Activated CD8-positive, alpha-beta T cell treated with anti-CD3 and anti-CD28 coated beads, Interleukin-2, amount 10 ng/mL, durations not matched to agents 7 days and 5 days (primary cell): ENCODE measurements around the gene FSCB. TPM values are rescaled to one million over a fixed set of nuclear protein-coding genes. Genes with fewer than 3 reads are reported as not detected.
"Not testable (repeated sequence)": the region's sequence is repeated elsewhere in the genome, so short reads cannot be mapped to it uniquely, and the experiment has no call there.

Experiments used
- ATAC-seq: fragments of 150-1000 bp; cut with Tn5 transposase; one replicate; pipeline ENCODE4 v1.10.0; 2021; ENCODE audit warnings: moderate library complexity
- CTCF ChIA-PET: fragments of 350-600 bp; sonication (Branson Sonifier 250); formaldehyde crosslinking; loops from one replicate; lab custom pipeline; 2021; ENCODE audit warnings: antibody characterized with exemption; lab: Charles Lee
- POLR2A ChIA-PET: fragments of 350-600 bp; sonication (Branson Sonifier 250); formaldehyde crosslinking; loops from one replicate; lab custom pipeline; 2021; ENCODE audit warnings: antibody characterized with exemption; lab: Charles Lee
- DNase-seq: peaks from one replicate; pipeline ENCODE4 v3.0.0-alpha.2; 2020
- H3K27ac Mint-ChIP-seq: one replicate; pipeline ENCODE4 v1.8.0; 2021; ENCODE audit warnings: mild to moderate bottlenecking, mixed read lengths
- H3K27me3 Mint-ChIP-seq: one replicate; pipeline ENCODE4 v1.8.0; 2021; ENCODE audit warnings: low read depth, mixed read lengths
- H3K36me3 Mint-ChIP-seq: one replicate; pipeline ENCODE4 v1.8.0; 2021; ENCODE audit warnings: low read depth, mixed read lengths
- H3K4me1 Mint-ChIP-seq: one replicate; pipeline ENCODE4 v1.8.0; 2021; ENCODE audit warnings: low read depth, mixed read lengths
- H3K4me3 Mint-ChIP-seq: one replicate; pipeline ENCODE4 v1.8.0; 2021; ENCODE audit warnings: mild to moderate bottlenecking, mixed read lengths
- H3K9me3 Mint-ChIP-seq: one replicate; pipeline ENCODE4 v1.8.0; 2022; ENCODE audit warnings: mixed read lengths; ENCODE audit not compliant: insufficient read depth
- total RNA-seq, 2 experiments: library from RNA; stranded (reverse); gene quantifications; one replicate each; pipeline ENCODE4 v1.2.3, GENCODE V29; 2021

The FSCB gene, protein sequence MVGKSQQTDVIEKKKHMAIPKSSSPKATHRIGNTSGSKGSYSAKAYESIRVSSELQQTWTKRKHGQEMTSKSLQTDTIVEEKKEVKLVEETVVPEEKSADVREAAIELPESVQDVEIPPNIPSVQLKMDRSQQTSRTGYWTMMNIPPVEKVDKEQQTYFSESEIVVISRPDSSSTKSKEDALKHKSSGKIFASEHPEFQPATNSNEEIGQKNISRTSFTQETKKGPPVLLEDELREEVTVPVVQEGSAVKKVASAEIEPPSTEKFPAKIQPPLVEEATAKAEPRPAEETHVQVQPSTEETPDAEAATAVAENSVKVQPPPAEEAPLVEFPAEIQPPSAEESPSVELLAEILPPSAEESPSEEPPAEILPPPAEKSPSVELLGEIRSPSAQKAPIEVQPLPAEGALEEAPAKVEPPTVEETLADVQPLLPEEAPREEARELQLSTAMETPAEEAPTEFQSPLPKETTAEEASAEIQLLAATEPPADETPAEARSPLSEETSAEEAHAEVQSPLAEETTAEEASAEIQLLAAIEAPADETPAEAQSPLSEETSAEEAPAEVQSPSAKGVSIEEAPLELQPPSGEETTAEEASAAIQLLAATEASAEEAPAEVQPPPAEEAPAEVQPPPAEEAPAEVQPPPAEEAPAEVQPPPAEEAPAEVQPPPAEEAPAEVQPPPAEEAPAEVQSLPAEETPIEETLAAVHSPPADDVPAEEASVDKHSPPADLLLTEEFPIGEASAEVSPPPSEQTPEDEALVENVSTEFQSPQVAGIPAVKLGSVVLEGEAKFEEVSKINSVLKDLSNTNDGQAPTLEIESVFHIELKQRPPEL
- total RNA-seq, result not detected

DNA sequence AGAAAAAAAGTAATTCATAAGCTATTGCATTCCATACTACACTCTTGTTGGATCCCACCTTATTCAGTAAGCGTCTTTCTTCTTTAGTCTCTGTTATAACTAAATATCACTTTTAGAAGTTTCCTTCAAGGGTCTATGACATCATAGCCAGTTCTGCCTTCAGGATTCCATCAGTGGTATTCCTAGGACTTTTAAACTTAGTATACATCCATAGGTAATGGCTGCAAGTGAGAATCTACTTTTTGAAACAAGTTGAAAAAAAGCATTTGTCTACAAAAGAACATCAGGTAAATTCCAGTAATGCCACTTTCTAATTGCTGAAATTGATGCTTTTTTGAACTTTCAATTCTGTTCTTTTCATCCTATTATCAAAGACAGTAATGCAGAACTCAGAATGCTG lies at the start of gene FSCB:
FSCB (minus strand) TSS at position 101 of the 400 bp plus-strand sequence. CDS start 296 bp downstream, outside the sequence.
- H3K27me3 Mint-ChIP-seq, result no peaks in the 10 kb centered on the region
- H3K27ac Mint-ChIP-seq, result no peak within 1 kb of the TSS
- H3K4me3 Mint-ChIP-seq, result no peak within 1 kb of the TSS
- ATAC-seq, result no peak
- no peaks in the 10 kb centered on the region for H3K9me3 Mint-ChIP-seq
- ChIA-PET CTCF (no interaction called here), POLR2A (no interaction called here)
- no peaks in the 10 kb centered on the region for H3K36me3 Mint-ChIP-seq
- DNase-seq, result no peak
- H3K4me1 Mint-ChIP-seq, result no peaks in the 10 kb centered on the region

DNA sequence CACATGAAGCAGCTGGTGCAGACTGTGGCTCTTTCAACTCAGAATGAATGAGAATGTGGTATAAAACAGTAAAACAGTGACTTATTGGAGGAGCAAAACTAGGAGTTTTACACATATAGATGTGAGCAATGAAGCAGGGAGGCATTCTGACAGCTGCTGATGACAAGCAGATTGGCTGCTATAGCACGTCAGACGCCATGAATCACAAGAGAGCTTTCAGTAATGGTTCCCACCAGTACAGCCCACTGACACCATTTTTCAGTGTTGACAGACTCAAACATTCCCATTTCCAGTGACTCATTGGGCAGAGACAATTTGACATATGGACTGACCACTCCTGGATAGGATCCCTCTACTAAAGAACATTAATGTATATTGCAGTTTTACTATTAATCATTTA lies 24.6 kb upstream of the FSCB start:
- H3K36me3 Mint-ChIP-seq, result no peaks in the 10 kb centered on the region
- CTCF ChIA-PET, result no interaction called here
- POLR2A ChIA-PET, result no interaction called here
- H3K4me3 Mint-ChIP-seq, result no peak overlapping the region
- H3K27ac Mint-ChIP-seq, result no peak overlapping the region
- no peaks in the 10 kb centered on the region for H3K9me3 Mint-ChIP-seq
- no peaks in the 10 kb centered on the region for H3K27me3 Mint-ChIP-seq
- DNase-seq, result no peak
- no peak for ATAC-seq
- no peaks in the 10 kb centered on the region for H3K4me1 Mint-ChIP-seq

DNA sequence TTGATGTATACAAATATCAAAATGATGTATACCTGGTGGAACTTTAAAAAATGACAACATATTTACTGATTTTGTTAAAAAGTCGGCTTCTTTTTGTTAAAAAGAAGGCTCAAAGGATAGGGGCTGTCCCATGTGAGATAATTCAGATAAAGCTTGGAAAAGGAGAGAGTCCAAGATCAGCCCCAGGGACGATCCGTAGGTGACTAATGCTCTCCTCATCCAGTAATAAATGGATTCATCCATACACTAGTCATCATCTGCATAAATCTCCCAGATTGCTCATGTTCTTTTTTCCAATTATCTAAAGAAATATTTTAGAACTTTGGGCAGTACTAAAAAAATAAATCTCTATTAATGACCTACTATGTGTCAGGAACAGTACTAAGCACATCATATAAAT lies 23.4 kb upstream of the FSCB start:
- H3K27me3 Mint-ChIP-seq, result no peaks in the 10 kb centered on the region

DNA sequence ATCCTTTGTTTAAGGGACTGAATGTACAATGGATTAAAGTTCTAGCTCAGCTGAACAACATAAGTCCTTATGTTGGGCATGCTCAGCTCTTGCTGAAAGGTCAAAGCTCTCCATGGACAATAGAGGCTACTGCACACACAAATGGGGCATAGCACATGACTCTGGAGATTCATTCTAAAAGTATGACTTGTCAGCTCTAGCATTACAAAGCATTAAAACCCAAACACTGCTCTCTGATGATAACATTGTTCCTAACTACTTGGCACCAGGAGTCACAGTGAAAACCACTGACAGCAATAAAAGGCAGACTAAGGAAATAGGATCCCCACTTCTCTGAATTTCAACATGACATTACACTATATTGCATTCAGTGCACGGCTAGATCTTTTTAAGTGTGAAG lies 21.9 kb upstream of the FSCB start:
- no peak for ATAC-seq
- H3K4me1 Mint-ChIP-seq, result no peaks in the 10 kb centered on the region
- ChIA-PET CTCF (no interaction called here), POLR2A (no interaction called here)
- DNase-seq, result no peak
- H3K27me3 Mint-ChIP-seq, result no peaks in the 10 kb centered on the region
- no peak overlapping the region for H3K27ac Mint-ChIP-seq
- no peaks in the 10 kb centered on the region for H3K36me3 Mint-ChIP-seq
- H3K9me3 Mint-ChIP-seq, result no peaks in the 10 kb centered on the region
- no peak overlapping the region for H3K4me3 Mint-ChIP-seq

More for the DNA sequence above, 23.4 kb upstream of the FSCB start:
- Mint-ChIP-seq H3K9me3 (no peaks in the 10 kb centered on the region), H3K4me1 (no peaks in the 10 kb centered on the region), H3K36me3 (no peaks in the 10 kb centered on the region), H3K4me3 (no peak overlapping the region), H3K27ac (no peak overlapping the region)
- no peak for DNase-seq
- ChIA-PET POLR2A (no interaction called here), CTCF (interaction anchor here (0.8 kb wide), 1 partner anchor 316 kb away, joined by 3 read pairs; no protein-coding TSS in a partner anchor)
- ATAC-seq, result no peak

DNA sequence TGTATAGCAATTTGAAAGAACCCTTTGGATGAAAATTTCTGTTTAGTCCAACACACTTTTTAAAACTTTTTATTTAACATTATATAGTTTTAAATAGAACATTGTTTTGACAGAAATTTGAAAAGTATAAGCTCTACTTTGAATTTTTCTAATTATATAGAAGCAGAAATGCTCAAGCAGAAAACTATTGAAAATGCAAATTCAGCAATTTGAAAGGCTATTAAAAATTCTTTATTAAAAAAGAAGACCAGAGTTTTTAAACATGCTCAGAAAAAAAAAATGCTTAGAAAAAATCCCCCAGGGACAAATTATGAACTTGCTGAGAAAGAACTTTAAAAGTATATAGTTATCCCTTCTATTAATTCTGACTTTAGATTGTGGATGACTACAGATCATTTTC lies 21.1 kb upstream of the FSCB start:
- no peak for ATAC-seq
- no peak for DNase-seq
- POLR2A ChIA-PET, result no interaction called here
- Mint-ChIP-seq H3K36me3 (no peaks in the 10 kb centered on the region), H3K9me3 (no peaks in the 10 kb centered on the region), H3K4me3 (no peak overlapping the region), H3K27ac (no peak overlapping the region), H3K27me3 (no peaks in the 10 kb centered on the region), H3K4me1 (no peaks in the 10 kb centered on the region)
- CTCF ChIA-PET, result no interaction called here

DNA sequence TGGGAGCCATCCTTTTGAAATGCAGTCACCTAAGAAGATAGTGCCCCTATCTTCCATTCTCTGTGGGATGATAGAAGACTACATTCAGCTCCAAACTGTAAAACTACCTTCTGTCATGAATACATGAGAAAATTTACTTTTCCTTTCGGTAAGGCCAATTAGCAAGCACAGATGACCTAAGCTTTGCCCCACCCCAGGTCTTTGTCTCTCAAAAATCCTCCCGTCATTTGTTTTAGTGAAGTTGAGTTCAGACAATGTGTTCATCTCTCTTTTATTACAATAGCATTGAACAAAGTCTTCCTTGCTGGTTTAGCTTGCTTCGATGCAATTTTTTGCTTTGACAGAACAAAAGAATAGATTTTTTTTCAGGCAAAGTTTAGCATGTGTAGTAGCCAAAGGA lies 18.2 kb upstream of the FSCB start:
- Mint-ChIP-seq H3K27ac (no peak overlapping the region), H3K9me3 (no peaks in the 10 kb centered on the region)
- no peak for ATAC-seq

DNA sequence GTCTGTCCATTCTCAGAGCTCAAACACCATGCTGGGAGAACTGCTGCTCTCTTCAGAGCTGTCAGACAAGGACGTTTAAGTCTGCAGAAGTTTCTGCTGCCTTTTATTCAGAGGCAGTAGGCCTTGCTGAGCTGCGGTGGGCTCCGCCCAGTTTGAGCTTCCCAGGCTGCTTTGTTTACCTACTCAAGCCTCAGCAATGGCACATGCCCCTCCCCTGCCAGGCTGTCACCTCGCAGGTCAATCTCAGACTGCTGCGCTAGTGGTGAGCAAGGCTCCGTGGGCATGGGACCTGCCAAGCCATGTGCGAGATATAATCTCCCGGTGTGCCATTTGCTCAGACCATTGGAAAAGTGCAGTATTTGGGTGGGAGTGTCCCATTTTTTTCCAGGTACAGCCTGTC lies 8.6 kb upstream of the FSCB start:
- ATAC-seq, H3K4me3 Mint-ChIP-seq, DNase-seq, POLR2A ChIA-PET, H3K36me3 Mint-ChIP-seq, H3K27me3 Mint-ChIP-seq, H3K9me3 Mint-ChIP-seq, H3K4me1 Mint-ChIP-seq, CTCF ChIA-PET, H3K27ac Mint-ChIP-seq: not testable (repeated sequence)

More for the DNA sequence above, 18.2 kb upstream of the FSCB start:
- CTCF ChIA-PET, result no interaction called here
- no peaks in the 10 kb centered on the region for H3K4me1 Mint-ChIP-seq
- no peaks in the 10 kb centered on the region for H3K27me3 Mint-ChIP-seq
- H3K4me3 Mint-ChIP-seq, result no peak overlapping the region
- H3K36me3 Mint-ChIP-seq, result no peaks in the 10 kb centered on the region
- DNase-seq, result no peak
- POLR2A ChIA-PET, result no interaction called here

DNA sequence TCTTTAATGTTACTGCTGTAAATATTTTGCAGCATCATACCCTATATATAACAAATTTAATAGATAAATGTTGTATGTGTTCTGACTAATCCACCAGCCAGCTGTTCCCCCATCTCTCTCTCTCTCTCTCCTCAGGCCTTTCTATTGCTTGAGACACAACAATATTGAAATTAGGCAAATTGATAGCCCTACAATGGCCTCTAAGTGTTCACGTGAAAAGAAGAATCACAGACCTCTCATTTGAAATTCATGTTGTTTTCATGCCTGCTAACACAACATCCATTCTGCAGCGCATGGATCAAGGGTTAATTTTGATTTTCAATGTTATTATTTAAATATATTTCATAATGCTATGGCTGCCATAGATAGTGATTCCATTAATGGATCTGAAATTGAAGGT lies 1.8 kb upstream of the FSCB start:
- H3K36me3 Mint-ChIP-seq, result no peaks in the 10 kb centered on the region
- ATAC-seq, result no peak
- ChIA-PET CTCF (no interaction called here), POLR2A (no interaction called here)
- no peaks in the 10 kb centered on the region for H3K27me3 Mint-ChIP-seq
- H3K4me1 Mint-ChIP-seq, result no peaks in the 10 kb centered on the region
- no peak overlapping the region for H3K27ac Mint-ChIP-seq
- no peak for DNase-seq
- H3K4me3 Mint-ChIP-seq, result no peak overlapping the region
- H3K9me3 Mint-ChIP-seq, result no peaks in the 10 kb centered on the region

DNA sequence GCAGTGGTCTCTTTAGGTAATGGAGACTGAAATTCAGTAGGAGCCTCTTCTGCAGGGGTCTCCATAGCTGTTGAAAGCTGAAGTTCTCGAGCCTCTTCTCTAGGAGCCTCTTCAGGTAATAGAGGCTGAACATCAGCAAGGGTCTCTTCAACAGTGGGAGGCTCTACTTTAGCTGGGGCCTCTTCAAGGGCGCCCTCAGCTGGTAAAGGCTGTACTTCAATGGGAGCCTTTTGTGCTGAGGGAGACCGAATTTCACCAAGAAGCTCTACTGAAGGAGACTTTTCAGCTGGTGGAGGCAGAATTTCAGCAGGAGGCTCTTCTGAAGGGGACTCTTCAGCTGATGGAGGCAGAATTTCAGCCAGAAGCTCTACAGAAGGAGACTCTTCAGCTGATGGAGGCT lies 1.5 kb downstream of the FSCB start:
- Mint-ChIP-seq H3K9me3 (no peaks in the 10 kb centered on the region), H3K36me3 (no peaks in the 10 kb centered on the region), H3K4me3 (no peak overlapping the region), H3K27ac (no peak overlapping the region), H3K4me1 (no peaks in the 10 kb centered on the region), H3K27me3 (no peaks in the 10 kb centered on the region)
- DNase-seq, result no peak
- ChIA-PET POLR2A (no interaction called here), CTCF (no interaction called here)
- no peak for ATAC-seq

DNA sequence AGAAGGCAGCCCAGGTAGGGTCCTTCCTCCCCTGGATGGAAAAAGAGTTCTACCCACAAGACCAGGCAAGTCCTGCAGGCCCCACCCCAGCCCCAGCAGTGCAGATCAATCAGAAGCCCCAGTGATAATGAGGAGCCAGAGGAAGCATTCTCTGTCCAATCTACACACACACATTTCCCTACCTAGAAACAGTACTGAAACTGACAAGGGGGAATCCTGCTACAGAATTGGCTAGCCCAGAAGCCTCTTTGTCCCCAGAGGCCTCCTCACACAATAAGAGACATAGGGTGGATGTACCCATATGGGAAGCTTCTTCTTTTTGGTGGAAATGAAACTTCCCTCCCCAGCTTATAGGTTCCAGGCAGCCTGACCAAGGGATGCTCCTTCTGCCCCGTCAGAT lies 9.9 kb downstream of the FSCB start:
- no peaks in the 10 kb centered on the region for H3K36me3 Mint-ChIP-seq
- no peak for ATAC-seq
- CTCF ChIA-PET, result no interaction called here
- H3K4me3 Mint-ChIP-seq, result no peak overlapping the region
- H3K9me3 Mint-ChIP-seq, result no peaks in the 10 kb centered on the region
- no peak for DNase-seq
- H3K27ac Mint-ChIP-seq, result no peak overlapping the region
- no peaks in the 10 kb centered on the region for H3K27me3 Mint-ChIP-seq
- no peaks in the 10 kb centered on the region for H3K4me1 Mint-ChIP-seq
- POLR2A ChIA-PET, result no interaction called here

DNA sequence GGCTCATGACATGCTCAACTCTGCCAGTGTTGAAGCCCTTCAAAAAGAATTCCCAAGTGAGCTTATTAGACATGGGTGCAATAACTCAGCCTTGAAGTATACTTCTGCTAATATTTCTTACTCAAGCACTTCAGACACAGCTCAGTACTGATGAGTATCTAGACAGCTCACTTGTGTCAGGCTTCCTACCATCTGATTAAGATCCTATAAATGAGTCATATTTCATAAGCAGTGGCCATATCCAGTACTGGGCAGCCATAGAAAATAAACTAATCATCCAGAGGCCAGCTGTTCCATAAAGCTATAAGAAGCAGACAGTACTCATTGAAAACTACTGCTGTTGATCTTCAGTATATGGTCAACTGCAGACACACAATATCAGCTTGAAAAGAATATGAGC lies 12.9 kb downstream of the FSCB start:
- Mint-ChIP-seq H3K27me3 (no peaks in the 10 kb centered on the region), H3K4me1 (no peaks in the 10 kb centered on the region), H3K36me3 (no peaks in the 10 kb centered on the region), H3K27ac (no peak overlapping the region), H3K4me3 (no peak overlapping the region), H3K9me3 (no peaks in the 10 kb centered on the region)
- ATAC-seq (no peak), DNase-seq (no peak)
- ChIA-PET CTCF (no interaction called here), POLR2A (no interaction called here)

DNA sequence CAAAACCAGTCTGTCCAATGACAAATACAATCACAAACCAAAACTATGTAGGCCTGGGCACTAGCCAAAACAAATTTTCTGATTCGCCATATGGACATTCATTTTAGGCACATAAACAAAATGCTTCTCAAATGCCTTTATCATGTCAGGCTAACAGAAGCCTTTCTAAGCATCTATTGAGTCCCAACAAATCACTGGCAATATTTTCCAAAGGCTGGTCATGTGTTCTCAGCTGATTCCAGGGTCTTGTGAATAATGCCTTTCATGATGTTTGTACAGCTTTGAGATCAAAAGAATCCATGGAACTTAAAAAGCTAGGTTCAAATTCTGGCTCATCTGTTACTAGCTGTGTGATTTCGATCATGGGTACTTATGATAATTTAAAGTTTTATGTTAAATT lies 16.1 kb downstream of the FSCB start:
- H3K9me3 Mint-ChIP-seq, result no peaks in the 10 kb centered on the region

More for the DNA sequence above, 16.1 kb downstream of the FSCB start:
- Mint-ChIP-seq H3K4me1 (no peaks in the 10 kb centered on the region), H3K27me3 (no peaks in the 10 kb centered on the region), H3K36me3 (no peaks in the 10 kb centered on the region), H3K4me3 (no peak overlapping the region), H3K27ac (no peak overlapping the region)
- ChIA-PET CTCF (no interaction called here), POLR2A (no interaction called here)
- no peak for ATAC-seq
- DNase-seq, result no peak
